Subcutaneous abdominal adipose tissue (tissue), 5 donors: ENCODE measurements around the gene RSKR.
A peak's percentile ranks its signal among the peaks of the same experiment; 100 is the strongest.
"Not testable (repeated sequence)": the region's sequence is repeated elsewhere in the genome, so short reads cannot be mapped to it uniquely, and the experiment has no call there.

ENCODE experiments used
- H3K27ac ChIP-seq: one replicate; pipeline ENCODE4 v1.7.0; 2013; ENCODE audit warnings: low read depth, mild to moderate bottlenecking, inconsistent platforms, low read length, moderate library complexity
- H3K27me3 ChIP-seq, 5 donors: one replicate each; pipeline ENCODE4 v1.7.0; 2013; ENCODE audit warnings: low read length in 5 of 5, inconsistent platforms in 1 of 5; ENCODE audit not compliant: control insufficient read depth in 5 of 5, insufficient read depth in 4 of 5
- H3K36me3 ChIP-seq, 5 donors: one replicate each; pipeline ENCODE4 v1.7.0; 2013; ENCODE audit warnings: low read length in 5 of 5; ENCODE audit not compliant: control insufficient read depth in 5 of 5, insufficient read depth in 5 of 5
- H3K4me1 ChIP-seq, 5 donors: one replicate each; pipeline ENCODE4 v1.7.0; 2013; ENCODE audit warnings: low read length in 5 of 5, mild to moderate bottlenecking in 3 of 5, moderate library complexity in 1 of 5; ENCODE audit not compliant: control insufficient read depth in 5 of 5, insufficient read depth in 5 of 5
- H3K4me3 ChIP-seq, 5 donors: one replicate each; pipeline ENCODE4 v1.7.0; 2013; ENCODE audit warnings: low read length in 5 of 5, low read depth in 1 of 5
- H3K9ac ChIP-seq, 5 donors: one replicate each; pipeline ENCODE4 v1.7.0; 2013; ENCODE audit warnings: low read length in 5 of 5, mild to moderate bottlenecking in 4 of 5, moderate library complexity in 3 of 5
- H3K9me3 ChIP-seq, 5 donors: one replicate each; pipeline ENCODE4 v1.7.0; 2013; ENCODE audit warnings: low read length in 5 of 5; ENCODE audit not compliant: control insufficient read depth in 5 of 5
- donor health status: healthy.
- donor health status: healthy.
- donor health status: healthy.
- donor health status: healthy.
- donor health status: healthy.

The RSKR gene, protein sequence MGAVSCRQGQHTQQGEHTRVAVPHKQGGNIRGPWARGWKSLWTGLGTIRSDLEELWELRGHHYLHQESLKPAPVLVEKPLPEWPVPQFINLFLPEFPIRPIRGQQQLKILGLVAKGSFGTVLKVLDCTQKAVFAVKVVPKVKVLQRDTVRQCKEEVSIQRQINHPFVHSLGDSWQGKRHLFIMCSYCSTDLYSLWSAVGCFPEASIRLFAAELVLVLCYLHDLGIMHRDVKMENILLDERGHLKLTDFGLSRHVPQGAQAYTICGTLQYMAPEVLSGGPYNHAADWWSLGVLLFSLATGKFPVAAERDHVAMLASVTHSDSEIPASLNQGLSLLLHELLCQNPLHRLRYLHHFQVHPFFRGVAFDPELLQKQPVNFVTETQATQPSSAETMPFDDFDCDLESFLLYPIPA

GRCh38 chr17:28613931-28614381 lies at the start of gene RSKR:
RSKR (minus strand) TSS chr17:28614185; CDS start chr17:28614161, 24 bp downstream.
- no peak within 1 kb of the TSS for H3K4me3 ChIP-seq

DNA sequence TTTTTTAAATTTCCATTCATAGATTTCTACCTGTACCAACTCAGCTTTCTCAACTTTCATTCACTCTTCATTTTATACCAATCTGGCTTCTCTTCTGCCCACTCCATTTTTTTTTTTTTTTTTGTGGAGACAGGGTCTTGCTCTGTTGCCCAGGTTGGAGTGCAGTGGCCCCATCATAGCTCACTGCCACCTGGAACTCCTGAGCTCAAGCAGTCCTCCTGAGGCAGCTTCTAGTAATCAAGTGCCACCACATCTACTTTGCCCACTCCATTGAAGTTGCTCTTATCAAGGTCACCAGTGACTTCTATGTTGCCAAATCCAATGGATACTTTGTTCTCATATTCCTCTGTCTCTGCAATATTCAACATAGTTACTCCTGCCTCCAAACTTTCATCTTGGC lies 49.7 kb upstream of the RSKR start:
- Histone ChIP-seq H3K9me3 (no peaks in the 10 kb centered on the region), H3K4me3 (peak overlapping the region in 1 of 5 donors; percentile 6), H3K9ac (peak overlapping the region in 3 of 5 donors; percentile 98 to 99 (median 99))

More at GRCh38 chr17:28613931-28614381, at the start of gene RSKR:
- Histone ChIP-seq H3K27ac (no peak within 1 kb of the TSS), H3K9me3 (no peaks in the 10 kb centered on the region), H3K9ac (no peak within 1 kb of the TSS), H3K4me1 (peaks cover 0 to 8% (median 4%) of the 10 kb centered on the region in 5 donors), H3K36me3 (peaks cover 29 to 76% (median 60%) of the 10 kb centered on the region in 5 donors), H3K27me3 (no peaks in the 10 kb centered on the region)

DNA sequence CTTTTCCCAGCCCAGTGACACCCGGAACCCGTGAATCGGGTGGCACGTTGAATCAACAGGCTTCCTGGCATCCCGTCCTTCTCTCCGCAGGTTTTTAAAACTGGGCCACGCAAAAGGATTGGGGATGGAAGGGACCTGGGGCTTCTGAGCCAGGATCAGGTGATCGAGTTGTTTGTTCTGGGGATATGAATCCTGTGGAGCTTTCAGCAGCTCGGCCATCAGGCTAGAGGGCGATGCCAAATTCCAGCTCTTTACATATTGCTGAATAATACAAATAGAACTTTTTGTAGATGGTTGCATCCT lies 48.5 kb upstream of the RSKR start:
- Histone ChIP-seq H3K36me3 (peaks cover 0 to 18% (median 17%) of the 10 kb centered on the region in 5 donors), H3K9ac (peak overlapping the region; percentile 98 to 99 (median 99)), H3K27ac (peak overlapping the region; percentile 99), H3K4me1 (peaks cover 4 to 31% (median 30%) of the 10 kb centered on the region in 5 donors), H3K4me3 (peak overlapping the region; percentile 94 to 100 (median 98)), H3K27me3 (no peaks in the 10 kb centered on the region), H3K9me3 (no peaks in the 10 kb centered on the region)

More for the DNA sequence above, 49.7 kb upstream of the RSKR start:
- no peaks in the 10 kb centered on the region for H3K27me3 ChIP-seq
- peaks cover 4 to 35% (median 31%) of the 10 kb centered on the region in 5 donors for H3K4me1 ChIP-seq
- peak overlapping the region; percentile 99 for H3K27ac ChIP-seq
- H3K36me3 ChIP-seq: peaks cover 7 to 24% (median 18%) of the 10 kb centered on the region in 5 donors

DNA sequence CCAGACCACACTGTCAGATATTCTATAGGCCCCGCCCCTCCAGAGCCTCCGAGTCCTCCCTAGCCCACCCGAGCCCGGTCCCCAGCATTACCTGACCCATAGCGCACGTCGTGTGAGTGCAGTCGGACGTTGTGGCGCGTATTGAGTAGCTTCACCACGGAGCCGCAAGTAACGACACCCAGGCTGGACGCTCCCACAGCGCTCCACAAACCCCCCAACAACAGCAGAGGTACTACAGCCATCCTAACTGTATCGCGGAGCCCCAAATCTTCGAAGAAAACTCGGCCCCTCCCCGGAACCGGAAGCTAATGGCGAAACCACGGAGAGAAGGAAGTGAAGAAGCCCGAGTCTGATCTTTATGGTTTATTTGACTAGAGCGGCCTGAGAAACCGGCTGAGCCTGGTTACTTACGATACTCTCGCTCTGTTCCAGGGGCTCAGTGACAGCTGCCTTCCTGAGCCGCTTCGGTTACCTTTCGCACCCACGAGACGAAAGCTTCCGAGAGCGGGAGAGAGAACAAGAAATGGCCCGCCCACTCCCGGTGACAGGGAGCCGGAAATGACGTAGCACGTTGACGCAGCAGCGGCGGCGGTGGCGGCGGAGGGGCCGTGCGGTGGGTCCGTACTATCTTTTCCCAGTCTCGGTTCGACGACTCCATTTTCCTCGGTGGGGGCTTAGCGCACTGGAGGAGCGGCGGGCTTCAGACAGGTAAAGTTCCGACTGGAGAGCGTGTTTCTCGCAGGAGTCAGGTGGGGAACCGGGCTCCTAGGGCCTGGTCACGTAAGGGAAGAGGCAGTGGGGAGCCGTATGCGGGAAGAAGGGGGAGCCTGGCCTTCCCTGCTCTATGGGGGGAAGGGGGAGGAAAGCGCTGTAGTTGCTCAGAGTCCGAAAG lies 47.9 kb upstream of the RSKR start, which contains the start of the genes SDF2 and SUPT6H:
Gene SDF2 (minus strand): TSS at position 272 of the 892 bp plus-strand sequence. CDS start 30 bp downstream, at position 242.
Gene SUPT6H (plus strand): TSS at position 571 of the 892 bp plus-strand sequence. CDS start 11,197 bp downstream, outside the sequence.
- peaks cover 4 to 31% (median 30%) of the 10 kb centered on the region in 5 donors for H3K4me1 ChIP-seq
- peak within 1 kb of the TSS; percentile 98 to 99 (median 99) for H3K9ac ChIP-seq
- H3K36me3 ChIP-seq: peaks cover 0 to 20% (median 17%) of the 10 kb centered on the region in 5 donors

DNA sequence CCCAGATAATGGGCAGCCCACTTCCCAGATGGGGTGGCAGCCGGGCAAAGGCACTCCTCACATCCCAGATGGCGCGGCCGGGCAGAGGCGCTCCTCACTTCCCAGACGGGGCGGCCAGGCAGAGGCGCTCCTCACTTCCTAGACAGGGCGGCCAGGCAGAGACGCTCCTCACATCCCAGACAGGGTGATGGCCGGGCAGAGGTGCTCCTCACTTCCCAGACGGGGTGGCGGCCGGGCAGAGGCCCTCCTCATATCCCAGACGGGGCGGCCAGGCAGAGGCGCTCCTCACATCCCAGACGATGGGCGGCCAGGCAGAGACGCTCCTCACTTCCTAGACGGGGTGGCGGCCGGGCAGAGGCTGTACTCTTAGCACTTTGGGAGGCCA lies 45.5 kb upstream of the RSKR start:
- not testable (repeated sequence) for H3K4me3 ChIP-seq, H3K9me3 ChIP-seq, H3K9ac ChIP-seq, H3K27ac ChIP-seq, H3K27me3 ChIP-seq
- peaks cover 0 to 26% (median 14%) of the 10 kb centered on the region in 5 donors for H3K36me3 ChIP-seq
- H3K4me1 ChIP-seq: peaks cover 4 to 31% (median 30%) of the 10 kb centered on the region in 5 donors

More for the DNA sequence above, 47.9 kb upstream of the RSKR start, which contains the start of the genes SDF2 and SUPT6H:
- no peaks in the 10 kb centered on the region for H3K9me3 ChIP-seq
- peak within 1 kb of the TSS; percentile 94 to 100 (median 98) for H3K4me3 ChIP-seq
- H3K27me3 ChIP-seq: no peaks in the 10 kb centered on the region
- H3K27ac ChIP-seq: peak within 1 kb of the TSS; percentile 99

DNA sequence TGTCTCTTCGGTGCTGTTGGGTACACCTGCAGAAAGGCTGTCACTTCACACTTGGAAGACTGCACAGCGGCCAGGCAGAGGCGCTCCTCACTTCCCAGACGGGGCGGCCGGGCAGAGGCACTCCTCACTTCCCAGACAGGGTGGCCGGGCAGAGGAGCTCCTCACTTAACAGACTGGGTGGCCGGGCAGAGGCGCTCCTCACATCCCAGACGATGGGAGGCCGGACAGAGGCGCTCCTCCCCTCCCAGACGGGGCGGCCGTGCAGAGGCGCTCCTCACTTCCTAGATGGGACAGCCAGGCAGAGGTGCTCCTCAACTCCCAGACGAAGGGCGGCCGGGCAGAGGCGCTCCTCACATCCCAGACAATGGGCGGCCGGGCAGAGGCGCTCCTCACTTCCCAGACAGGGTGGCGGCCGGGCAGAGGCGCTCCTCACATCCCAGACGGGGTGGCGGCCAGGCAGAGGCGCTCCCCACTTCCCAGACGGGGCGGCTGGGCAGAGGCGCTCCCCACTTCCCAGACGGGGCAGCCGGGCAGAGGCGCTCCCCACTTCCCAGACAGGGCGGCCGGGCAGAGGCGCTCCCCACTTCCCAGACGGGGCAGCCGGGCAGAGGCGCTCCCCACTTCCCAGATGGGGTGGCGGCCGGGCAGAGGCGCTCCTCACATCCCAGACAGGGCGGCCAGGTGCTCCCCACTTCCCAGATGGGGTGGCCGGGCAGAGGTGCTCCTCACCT lies 44.9 kb upstream of the RSKR start:
- peaks cover 4 to 29% (median 26%) of the 10 kb centered on the region in 5 donors for H3K4me1 ChIP-seq
- not testable (repeated sequence) for H3K27me3 ChIP-seq, H3K9ac ChIP-seq, H3K4me3 ChIP-seq, H3K27ac ChIP-seq, H3K9me3 ChIP-seq
- H3K36me3 ChIP-seq: peaks cover 0 to 29% (median 17%) of the 10 kb centered on the region in 5 donors

- H3K27ac ChIP-seq, H3K4me3 ChIP-seq, H3K27me3 ChIP-seq, H3K9ac ChIP-seq, H3K9me3 ChIP-seq: not testable (repeated sequence)
- Histone ChIP-seq H3K36me3 (peaks cover 0 to 31% (median 19%) of the 10 kb centered on the region in 5 donors), H3K4me1 (peaks cover 3 to 25% (median 21%) of the 10 kb centered on the region in 5 donors)
These were observed 44.4 kb upstream of the RSKR start for GRCh38 chr17:28658342-28658741.

- H3K4me1 ChIP-seq: peaks cover 0 to 19% (median 15%) of the 10 kb centered on the region in 5 donors
- no peak overlapping the region for H3K27ac ChIP-seq
- H3K9me3 ChIP-seq: no peaks in the 10 kb centered on the region
- H3K36me3 ChIP-seq: peaks cover 4 to 36% (median 19%) of the 10 kb centered on the region in 5 donors
- H3K9ac ChIP-seq: no peak overlapping the region
- H3K27me3 ChIP-seq: no peaks in the 10 kb centered on the region
- no peak overlapping the region for H3K4me3 ChIP-seq
These were observed 43.8 kb upstream of the RSKR start for GRCh38 chr17:28657756-28658155.

GRCh38 chr17:28655160-28655559 lies 41.2 kb upstream of the RSKR start:
- H3K36me3 ChIP-seq: peaks cover 9 to 58% (median 31%) of the 10 kb centered on the region in 5 donors
- no peak overlapping the region for H3K9ac ChIP-seq

More at GRCh38 chr17:28655160-28655559, 41.2 kb upstream of the RSKR start:
- Histone ChIP-seq H3K4me3 (no peak overlapping the region), H3K27ac (no peak overlapping the region), H3K9me3 (no peaks in the 10 kb centered on the region), H3K4me1 (peaks cover 0 to under 1% (median 0%) of the 10 kb centered on the region in 5 donors), H3K27me3 (no peaks in the 10 kb centered on the region)
